H1 (cell line): ENCODE measurements around the gene RPP25L. TPM values are rescaled to one million over a fixed set of nuclear protein-coding genes. Genes with fewer than 3 reads are reported as not detected.

Experiments used
- CBX5 ChIP-seq: fragments of 300-800, 300-1000 bp; sonication (generic); IDR thresholded peaks from 2 replicates; pipeline ENCODE4 v1.7.1; 2016; ENCODE audit warnings: antibody characterized with exemption, low read length, low read depth
- CEBPB ChIP-seq: IDR thresholded peaks from 2 replicates; pipeline ENCODE4 v1.6.1; 2012; ENCODE audit warnings: low read depth, low read length
- POLR2AphosphoS5 ChIP-seq: IDR thresholded peaks from 2 replicates; pipeline ENCODE4 v1.6.1; 2011; ENCODE audit warnings: low read depth, low read length
- YY1 ChIP-seq: IDR thresholded peaks from 2 replicates; pipeline ENCODE4 v1.6.1; 2011; ENCODE audit warnings: low read depth, mild to moderate bottlenecking, low read length
- polyA plus RNA-seq, 7 experiments: library from polyadenylated mRNA; depleted of rRNA in 3 of 7; stranded (reverse) in 5 of 7; unstranded in 2 of 7; fragments of >200 nt in 5 of 7; fragments of 200-250 nt in 2 of 7; gene quantifications; 1 replicate in 5 of 7; 2 replicates in 1 of 7; 4 replicates in 1 of 7; pipeline versions ENCODE4 v1.2.1 to v1.2.3, GENCODE V29; 2011 to 2013; ENCODE audit warnings: missing spikeins in 2 of 7, mixed read lengths in 2 of 7
- total RNA-seq: library from RNA; stranded (reverse); fragmentation: NEBNext Ultra II Directional; extraction: Animal tissue kit (Norgen Biotek cat#: 25700); gene quantifications from 2 replicates; pipeline ENCODE4 v1.2.1, GENCODE V29; 2021

RPP25L gene
- total and polyA plus RNA-seq, 2 of the 8 experiments (the other 6 are each of a cell fraction or from before 2014, with no cell fraction given), result 21.6 to 75.0 TPM

GRCh38 chr9:34627716-34628655, 16.1 kb upstream of the RPP25L start (continued):
- no peak for TF ChIP-seq CEBPB
- TF ChIP-seq CBX5, result no peak
- TF ChIP-seq POLR2AphosphoS5, result no peak
- no peak for TF ChIP-seq YY1
